ENCODE results near the gene USB1.

The USB1 gene

DNA sequence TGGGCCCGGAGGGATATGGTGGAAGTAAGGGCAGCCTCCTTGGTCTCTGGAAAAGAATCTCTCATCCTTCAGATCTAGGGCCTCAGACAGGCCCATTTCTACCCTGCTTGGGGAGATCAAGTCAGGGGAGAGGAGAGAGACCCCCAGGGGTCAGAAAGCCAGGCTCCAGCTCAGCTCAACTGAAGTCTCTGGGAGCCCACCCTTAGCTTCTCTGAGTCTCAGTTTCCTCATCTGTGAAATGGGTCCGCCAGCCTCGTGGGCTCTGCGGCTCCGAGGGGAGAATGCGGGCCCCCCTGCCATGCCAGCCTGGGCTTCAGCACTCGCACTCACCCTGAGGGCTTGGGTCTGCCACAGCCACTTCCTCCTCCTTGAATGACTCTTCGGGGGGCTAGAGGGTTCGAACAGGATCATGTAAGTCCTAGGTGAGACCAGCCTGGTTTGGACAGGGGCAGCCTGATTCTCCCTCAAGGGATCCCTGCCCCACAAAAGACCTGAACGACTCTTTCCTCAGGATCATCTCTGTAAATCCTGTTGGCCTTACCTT is 37.0 kb upstream of the USB1 start:
- Histone ChIP-seq H3K4me3 (ENCODE audit: low read depth, low read length) (no peak overlapping the region), H3K27ac (ENCODE audit: extremely low read depth, low read depth, low read length) (no peak overlapping the region), H3K9me3 (ENCODE audit: control insufficient read depth, insufficient read depth, low read depth, low read length) (no peaks in the 10 kb centered on the region), H3K36me3 (ENCODE audit: control insufficient read depth in 2 of 2, insufficient read depth in 1 of 2, low read length in 2 of 2) (no peaks in the 10 kb centered on the region), H3K4me1 (ENCODE audit: control insufficient read depth, insufficient read depth, low read length) (no peaks in the 10 kb centered on the region)
- ChIA-PET CTCF (interaction anchor here (0.5 kb wide), 1 partner anchor 299 kb away, joined by 3 read pairs; no protein-coding TSS in a partner anchor), POLR2A (no interaction called here)
- TF ChIP-seq REPIN1 (tag by site-specific recombination; IDR thresholded peaks at IDR 0.05; ENCODE audit: low read depth) (no peak), MZF1 (tag by site-specific recombination; IDR thresholded peaks at IDR 0.05; ENCODE audit: borderline replicate concordance) (no peak), ZNF776 (tag by site-specific recombination; IDR thresholded peaks at IDR 0.05; ENCODE audit: borderline replicate concordance) (no peak), YY1 (tag by site-specific recombination; IDR thresholded peaks at IDR 0.05) (no peak)
- TF ChIP-seq, protein P1, sequence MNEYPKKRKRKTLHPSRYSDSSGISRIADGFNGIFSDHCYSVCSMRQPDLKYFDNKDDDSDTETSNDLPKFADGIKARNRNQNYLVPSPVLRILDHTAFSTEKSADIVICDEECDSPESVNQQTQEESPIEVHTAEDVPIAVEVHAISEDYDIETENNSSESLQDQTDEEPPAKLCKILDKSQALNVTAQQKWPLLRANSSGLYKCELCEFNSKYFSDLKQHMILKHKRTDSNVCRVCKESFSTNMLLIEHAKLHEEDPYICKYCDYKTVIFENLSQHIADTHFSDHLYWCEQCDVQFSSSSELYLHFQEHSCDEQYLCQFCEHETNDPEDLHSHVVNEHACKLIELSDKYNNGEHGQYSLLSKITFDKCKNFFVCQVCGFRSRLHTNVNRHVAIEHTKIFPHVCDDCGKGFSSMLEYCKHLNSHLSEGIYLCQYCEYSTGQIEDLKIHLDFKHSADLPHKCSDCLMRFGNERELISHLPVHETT (tag by site-specific recombination; IDR thresholded peaks at IDR 0.05) = no peak

DNA sequence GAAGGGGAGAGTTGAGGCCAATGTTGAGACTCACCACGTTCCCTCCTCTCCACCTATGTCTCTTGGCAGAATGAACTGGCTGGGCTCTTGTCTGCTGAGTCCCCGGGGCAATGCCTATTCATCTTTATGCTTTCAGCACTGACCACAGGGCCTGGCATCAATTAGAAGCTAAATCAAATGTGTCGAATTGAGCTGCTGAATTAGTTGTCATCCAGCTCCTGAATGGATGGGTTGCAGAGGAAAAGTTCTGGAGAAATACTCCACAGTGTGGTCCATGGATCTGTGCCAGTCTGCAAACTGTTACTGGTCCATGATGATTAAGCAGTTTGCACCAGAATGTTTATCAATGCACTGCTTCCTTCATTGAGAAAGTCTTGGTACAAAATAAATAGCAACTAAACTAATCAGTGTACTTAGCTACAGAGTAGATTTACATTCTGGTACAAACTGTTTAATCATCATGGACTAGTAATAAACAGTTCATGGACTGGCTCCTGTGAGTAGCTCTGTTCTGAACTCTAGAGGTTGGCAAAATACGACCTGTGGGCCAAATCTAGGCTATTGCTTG is 34.9 kb upstream of the USB1 start:
- ChIA-PET CTCF (no interaction called here), POLR2A (no interaction called here)
- Histone ChIP-seq H3K4me3 (ENCODE audit: low read depth, low read length) (no peak overlapping the region), H3K27ac (ENCODE audit: extremely low read depth, low read depth, low read length) (no peak overlapping the region), H3K4me1 (ENCODE audit: control insufficient read depth, insufficient read depth, low read length) (no peaks in the 10 kb centered on the region), H3K9me3 (ENCODE audit: control insufficient read depth, insufficient read depth, low read depth, low read length) (no peaks in the 10 kb centered on the region), H3K36me3 (ENCODE audit: control insufficient read depth in 2 of 2, insufficient read depth in 1 of 2, low read length in 2 of 2) (no peaks in the 10 kb centered on the region)
- TF ChIP-seq ZNF664 (tag by site-specific recombination; IDR thresholded peaks at IDR 0.05) (peak; percentile 67; the same call in 1 of the 2 replicates), ZNF2 (tag by site-specific recombination; IDR thresholded peaks at IDR 0.05) (no peak), ZNF830 (tag by site-specific recombination; IDR thresholded peaks at IDR 0.05; ENCODE audit: low read depth) (no peak), ZBTB17 (tag by site-specific recombination; IDR thresholded peaks at IDR 0.05) (peak; percentile 22; the same call in 1 of the 2 replicates)

DNA sequence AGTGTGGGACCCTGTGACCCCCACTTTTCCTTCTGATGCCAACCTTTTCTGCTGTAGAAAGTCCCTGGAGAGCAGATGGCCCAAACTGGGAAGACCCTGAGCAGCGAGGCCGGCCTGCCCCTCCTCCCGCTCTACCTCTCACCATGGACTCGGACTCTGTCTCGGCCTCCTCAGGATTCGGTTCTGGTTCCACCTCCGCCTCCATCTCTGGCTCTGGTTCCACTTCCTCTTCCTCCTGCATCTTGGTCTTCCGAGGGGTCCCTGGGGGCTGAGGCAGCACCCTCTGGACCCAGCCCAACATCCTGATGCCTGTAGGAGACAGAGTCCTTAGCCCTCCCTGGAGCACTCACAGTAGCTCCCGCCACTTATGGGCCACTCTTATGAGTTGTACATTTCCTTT is 34.2 kb upstream of the USB1 start:
- ChIA-PET CTCF (interaction anchor here (0.7 kb wide), 1 partner anchor 48 kb away, joined by 3 read pairs; no protein-coding TSS in a partner anchor), POLR2A (no interaction called here)
- Histone ChIP-seq H3K36me3 (ENCODE audit: control insufficient read depth in 2 of 2, insufficient read depth in 1 of 2, low read length in 2 of 2) (no peaks in the 10 kb centered on the region), H3K27ac (ENCODE audit: extremely low read depth, low read depth, low read length) (no peak overlapping the region), H3K4me3 (ENCODE audit: low read depth, low read length) (no peak overlapping the region), H3K4me1 (ENCODE audit: control insufficient read depth, insufficient read depth, low read length) (no peaks in the 10 kb centered on the region), H3K9me3 (ENCODE audit: control insufficient read depth, insufficient read depth, low read depth, low read length) (no peaks in the 10 kb centered on the region)
- TF ChIP-seq ZBTB8A (tag by site-specific recombination; IDR thresholded peaks at IDR 0.05) (no peak), ZFP37 (tag by site-specific recombination; IDR thresholded peaks at IDR 0.05) (no peak), ZNF544 (tag by site-specific recombination; IDR thresholded peaks at IDR 0.05) (no peak), GLIS1 (tag by site-specific recombination; IDR thresholded peaks at IDR 0.05) (no peak), ZNF768 (tag by site-specific recombination; IDR thresholded peaks at IDR 0.05) (no peak), ZNF701 (tag by site-specific recombination; IDR thresholded peaks at IDR 0.05) (no peak), SCRT2 (tag by site-specific recombination; IDR thresholded peaks at IDR 0.05) (no peak), ZNF670 (tag by site-specific recombination; IDR thresholded peaks at IDR 0.05; ENCODE audit: low read depth) (no peak), ZNF585B (tag by site-specific recombination; IDR thresholded peaks at IDR 0.05) (no peak)
- TF ChIP-seq, protein P2, sequence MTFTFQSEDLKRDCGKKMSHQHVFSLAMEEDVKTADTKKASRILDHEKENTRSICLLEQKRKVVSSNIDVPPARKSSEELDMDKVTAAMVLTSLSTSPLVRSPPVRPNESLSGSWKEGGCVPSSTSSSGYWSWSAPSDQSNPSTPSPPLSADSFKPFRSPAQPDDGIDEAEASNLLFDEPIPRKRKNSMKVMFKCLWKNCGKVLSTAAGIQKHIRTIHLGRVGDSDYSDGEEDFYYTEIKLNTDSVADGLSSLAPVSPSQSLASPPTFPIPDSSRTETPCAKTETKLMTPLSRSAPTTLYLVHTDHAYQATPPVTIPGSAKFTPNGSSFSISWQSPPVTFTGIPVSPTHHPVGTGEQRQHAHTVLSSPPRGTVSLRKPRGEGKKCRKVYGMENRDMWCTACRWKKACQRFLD (tag by site-specific recombination; IDR thresholded peaks at IDR 0.05) = no peak
- TF ChIP-seq, protein P3, sequence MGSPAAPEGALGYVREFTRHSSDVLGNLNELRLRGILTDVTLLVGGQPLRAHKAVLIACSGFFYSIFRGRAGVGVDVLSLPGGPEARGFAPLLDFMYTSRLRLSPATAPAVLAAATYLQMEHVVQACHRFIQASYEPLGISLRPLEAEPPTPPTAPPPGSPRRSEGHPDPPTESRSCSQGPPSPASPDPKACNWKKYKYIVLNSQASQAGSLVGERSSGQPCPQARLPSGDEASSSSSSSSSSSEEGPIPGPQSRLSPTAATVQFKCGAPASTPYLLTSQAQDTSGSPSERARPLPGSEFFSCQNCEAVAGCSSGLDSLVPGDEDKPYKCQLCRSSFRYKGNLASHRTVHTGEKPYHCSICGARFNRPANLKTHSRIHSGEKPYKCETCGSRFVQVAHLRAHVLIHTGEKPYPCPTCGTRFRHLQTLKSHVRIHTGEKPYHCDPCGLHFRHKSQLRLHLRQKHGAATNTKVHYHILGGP (tag by site-specific recombination; IDR thresholded peaks at IDR 0.05) = no peak
- TF ChIP-seq, protein P4, sequence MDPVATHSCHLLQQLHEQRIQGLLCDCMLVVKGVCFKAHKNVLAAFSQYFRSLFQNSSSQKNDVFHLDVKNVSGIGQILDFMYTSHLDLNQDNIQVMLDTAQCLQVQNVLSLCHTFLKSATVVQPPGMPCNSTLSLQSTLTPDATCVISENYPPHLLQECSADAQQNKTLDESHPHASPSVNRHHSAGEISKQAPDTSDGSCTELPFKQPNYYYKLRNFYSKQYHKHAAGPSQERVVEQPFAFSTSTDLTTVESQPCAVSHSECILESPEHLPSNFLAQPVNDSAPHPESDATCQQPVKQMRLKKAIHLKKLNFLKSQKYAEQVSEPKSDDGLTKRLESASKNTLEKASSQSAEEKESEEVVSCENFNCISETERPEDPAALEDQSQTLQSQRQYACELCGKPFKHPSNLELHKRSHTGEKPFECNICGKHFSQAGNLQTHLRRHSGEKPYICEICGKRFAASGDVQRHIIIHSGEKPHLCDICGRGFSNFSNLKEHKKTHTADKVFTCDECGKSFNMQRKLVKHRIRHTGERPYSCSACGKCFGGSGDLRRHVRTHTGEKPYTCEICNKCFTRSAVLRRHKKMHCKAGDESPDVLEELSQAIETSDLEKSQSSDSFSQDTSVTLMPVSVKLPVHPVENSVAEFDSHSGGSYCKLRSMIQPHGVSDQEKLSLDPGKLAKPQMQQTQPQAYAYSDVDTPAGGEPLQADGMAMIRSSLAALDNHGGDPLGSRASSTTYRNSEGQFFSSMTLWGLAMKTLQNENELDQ (tag by site-specific recombination; IDR thresholded peaks at IDR 0.05; ENCODE audit: low read depth) = no peak
- TF ChIP-seq, protein P5, sequence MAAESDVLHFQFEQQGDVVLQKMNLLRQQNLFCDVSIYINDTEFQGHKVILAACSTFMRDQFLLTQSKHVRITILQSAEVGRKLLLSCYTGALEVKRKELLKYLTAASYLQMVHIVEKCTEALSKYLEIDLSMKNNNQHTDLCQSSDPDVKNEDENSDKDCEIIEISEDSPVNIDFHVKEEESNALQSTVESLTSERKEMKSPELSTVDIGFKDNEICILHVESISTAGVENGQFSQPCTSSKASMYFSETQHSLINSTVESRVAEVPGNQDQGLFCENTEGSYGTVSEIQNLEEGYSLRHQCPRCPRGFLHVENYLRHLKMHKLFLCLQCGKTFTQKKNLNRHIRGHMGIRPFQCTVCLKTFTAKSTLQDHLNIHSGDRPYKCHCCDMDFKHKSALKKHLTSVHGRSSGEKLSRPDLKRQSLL (tag by site-specific recombination; IDR thresholded peaks at IDR 0.05) = no peak

Measured in HEK293 (cell line).